Fibroblast of gingiva (primary cell): Measurements from ENCODE around the gene ZSCAN2.
"Not testable (repeated sequence)": the region's sequence is repeated elsewhere in the genome, so short reads cannot be mapped to it uniquely, and the experiment has no call there.

Experiments used
- DNase-seq: peaks from one replicate; pipeline ENCODE4 v3.0.0-alpha.2; 2011; ENCODE audit warnings: low read depth

The ZSCAN2 gene

GRCh38 chr15:84641871-84642270 is 41.1 kb downstream of the ZSCAN2 start:
- not testable (repeated sequence) for DNase-seq

- not testable (repeated sequence) for DNase-seq
Observed at GRCh38 chr15:84642640-84643039, 41.8 kb downstream of the ZSCAN2 start.

- no peak for DNase-seq
Observed at GRCh38 chr15:84643838-84644237, 43.0 kb downstream of the ZSCAN2 start.

GRCh38 chr15:84645496-84645895 is 44.7 kb downstream of the ZSCAN2 start:
- no peak for DNase-seq

GRCh38 chr15:84645997-84646396 is 45.2 kb downstream of the ZSCAN2 start:
- DNase-seq, result no peak

- DNase-seq, result no peak
Observed at GRCh38 chr15:84647726-84648125, 46.9 kb downstream of the ZSCAN2 start.

GRCh38 chr15:84648539-84648938 is 47.7 kb downstream of the ZSCAN2 start:
- peak; percentile 53 for DNase-seq

- no peak for DNase-seq
Observed at GRCh38 chr15:84649706-84650105, 48.9 kb downstream of the ZSCAN2 start.

GRCh38 chr15:84653584-84653909 is 52.7 kb downstream of the ZSCAN2 start:
- DNase-seq, result no peak

- DNase-seq, result peak; percentile 92
Observed at GRCh38 chr15:84653910-84654688, 53.3 kb downstream of the ZSCAN2 start, which contains the start of gene WDR73. Gene WDR73, minus strand, starts transcription at chr15:84654283. Its CDS starts 9 bp downstream, at chr15:84654274.

GRCh38 chr15:84654689-84655453 is 54.1 kb downstream of the ZSCAN2 start:
- DNase-seq, result peak; percentile 80

- DNase-seq, result no peak
Observed at GRCh38 chr15:84656972-84657371, 56.2 kb downstream of the ZSCAN2 start.

GRCh38 chr15:84657748-84658079 is 56.9 kb downstream of the ZSCAN2 start:
- no peak for DNase-seq

- DNase-seq, result peak; percentile 72
Observed at GRCh38 chr15:84658080-84658787, 57.4 kb downstream of the ZSCAN2 start, which contains the start of gene NMB. Gene NMB, minus strand, starts transcription at chr15:84658199. Its CDS starts 47 bp downstream, at chr15:84658152.

GRCh38 chr15:84658788-84659411 is 58.1 kb downstream of the ZSCAN2 start:
- no peak for DNase-seq

GRCh38 chr15:84659904-84660781 is 59.3 kb downstream of the ZSCAN2 start:
- DNase-seq, result no peak

- DNase-seq, result no peak
Observed at GRCh38 chr15:84661001-84661400, 60.2 kb downstream of the ZSCAN2 start.

- peak; percentile 8 for DNase-seq
Observed at GRCh38 chr15:84666373-84666772, 65.6 kb downstream of the ZSCAN2 start.

- DNase-seq, result no peak
Observed at GRCh38 chr15:84668221-84668982, 67.6 kb downstream of the ZSCAN2 start.

- peak; percentile 96 for DNase-seq
Observed at GRCh38 chr15:84669726-84670125, 68.9 kb downstream of the ZSCAN2 start.
